ENCODE measurements around the gene KIF12.

Gene KIF12

GRCh38 chr9:114060070-114060469, 39.0 kb downstream of the KIF12 start:
- in situ Hi-C loops (cut with HindIII; ENCODE audit: low sequenced_read_pairs): no loop called here
- TF ChIP-seq CTCF (IDR thresholded peaks at IDR 0.05; ENCODE audit: low read depth, low read length): no peak
- no peak overlapping the region for H3K4me3 ChIP-seq (ENCODE audit: low read depth, low read length)
- DNase-seq (ENCODE audit: low read depth, low spot score): no peak

- no peak overlapping the region for H3K4me3 ChIP-seq (ENCODE audit: low read depth, low read length)
- no peak for DNase-seq (ENCODE audit: low read depth, low spot score)
- in situ Hi-C loops (cut with HindIII; ENCODE audit: low sequenced_read_pairs): no loop called here
- TF ChIP-seq CTCF (IDR thresholded peaks at IDR 0.05; ENCODE audit: low read depth, low read length): no peak
Observed at GRCh38 chr9:114059047-114059803, 39.9 kb downstream of the KIF12 start.

- H3K4me3 ChIP-seq (ENCODE audit: low read depth, low read length): no peak overlapping the region
- no peak for TF ChIP-seq CTCF (IDR thresholded peaks at IDR 0.05; ENCODE audit: low read depth, low read length)
- no peak for DNase-seq (ENCODE audit: low read depth, low spot score)
- in situ Hi-C loops (cut with HindIII; ENCODE audit: low sequenced_read_pairs): no loop called here
Observed at GRCh38 chr9:114058688-114059046, 40.4 kb downstream of the KIF12 start.

- no peak overlapping the region for H3K4me3 ChIP-seq (ENCODE audit: low read depth, low read length)
- no peak for DNase-seq (ENCODE audit: low read depth, low spot score)
- TF ChIP-seq CTCF (IDR thresholded peaks at IDR 0.05; ENCODE audit: low read depth, low read length): no peak
- in situ Hi-C loops (cut with HindIII; ENCODE audit: low sequenced_read_pairs): no loop called here
Observed at GRCh38 chr9:114057161-114057885, 41.8 kb downstream of the KIF12 start.

GRCh38 chr9:114056527-114056926, 42.6 kb downstream of the KIF12 start:
- H3K4me3 ChIP-seq (ENCODE audit: low read depth, low read length): no peak overlapping the region
- no peak for TF ChIP-seq CTCF (IDR thresholded peaks at IDR 0.05; ENCODE audit: low read depth, low read length)
- no peak for DNase-seq (ENCODE audit: low read depth, low spot score)
- in situ Hi-C loops (cut with HindIII; ENCODE audit: low sequenced_read_pairs): no loop called here

GRCh38 chr9:114055894-114056293, 43.2 kb downstream of the KIF12 start:
- in situ Hi-C loops (cut with HindIII; ENCODE audit: low sequenced_read_pairs): no loop called here
- no peak for DNase-seq (ENCODE audit: low read depth, low spot score)
- H3K4me3 ChIP-seq (ENCODE audit: low read depth, low read length): no peak overlapping the region
- TF ChIP-seq CTCF (IDR thresholded peaks at IDR 0.05; ENCODE audit: low read depth, low read length): no peak

All from astrocyte of the spinal cord (primary cell).